ENCODE results near the gene HMCN2. TPM values are rescaled to one million over a fixed set of nuclear protein-coding genes. Genes with fewer than 3 reads are reported as not detected.

HMCN2 gene
- total and polyA plus RNA-seq, 2 donors (not counting 1 experiment from before 2014, with no cell fraction given): 0.01 TPM; not detected in 1

- WGBS (ENCODE audit: insufficient coverage): 91% methylated on average over 3 of the region's 3 CpGs
- Histone ChIP-seq H3K9ac (ENCODE audit: low read length) (no peak overlapping the region), H2AFZ (ENCODE audit: insufficient read depth, low read depth, low read length, poor library complexity, severe bottlenecking) (no peak overlapping the region), H3K4me3 (ENCODE audit: control extremely low read depth in 1 of 5, extremely low read depth in 1 of 5, insufficient read depth in 1 of 5, low read depth in 2 of 5, low read length in 4 of 5) (no peak overlapping the region), H3K9me3 (ENCODE audit: control extremely low read depth in 1 of 3, control insufficient read depth in 2 of 3, insufficient read depth in 1 of 3, low read length in 2 of 3) (peaks cover 0 to 23% (median 11%) of the 10 kb centered on the region in 3 donors), H4K20me1 (ENCODE audit: control insufficient read depth, insufficient read depth, low read length, poor library complexity, severe bottlenecking) (no peaks in the 10 kb centered on the region), H3K27ac (ENCODE audit: low read length in 2 of 2) (no peak overlapping the region), H3K79me2 (ENCODE audit: control insufficient read depth, insufficient read depth, low read length) (no peaks in the 10 kb centered on the region), H3K4me1 (ENCODE audit: control insufficient read depth in 2 of 2, insufficient read depth in 2 of 2, low read length in 2 of 2) (no peaks in the 10 kb centered on the region), H3K27me3 (replicated peaks in 1 of 4; ENCODE audit: control extremely low read depth in 1 of 4, control insufficient read depth in 3 of 4, insufficient read depth in 4 of 4, low read length in 3 of 4) (no peaks in the 10 kb centered on the region), H3K4me2 (replicated peaks; ENCODE audit: low read depth, low read length, poor library complexity, severe bottlenecking) (no peak overlapping the region), H3K36me3 (replicated peaks in 1 of 2; ENCODE audit: control extremely low read depth in 1 of 2, control insufficient read depth in 1 of 2, extremely low read depth in 1 of 2, insufficient read depth in 2 of 2, low read length in 1 of 2) (no peaks in the 10 kb centered on the region)
- CTCF ChIA-PET: interaction anchor here (0.8 to 3.0 kb wide), 6 partner anchors 8 to 127 kb away, joined by 3 to 11 read pairs (median 5); no protein-coding TSS in a partner anchor
- no peak overlapping the region for H3K27ac Mint-ChIP-seq
- ATAC-seq (ENCODE audit: low read depth) (no peak), DNase-seq (no peak)
- H3K4me1 Mint-ChIP-seq: no peaks in the 10 kb centered on the region
- TF ChIP-seq CTCF (IDR thresholded peaks at IDR 0.05) (no peak), EZH2 (IDR thresholded peaks at IDR 0.05; ENCODE audit: borderline replicate concordance, insufficient read depth, low read depth, low read length, poor library complexity, severe bottlenecking) (no peak)
- H3K9me3 Mint-ChIP-seq (ENCODE audit: insufficient read depth): peaks cover 5% of the 10 kb centered on the region
- H3K27me3 Mint-ChIP-seq: peaks cover 5% of the 10 kb centered on the region
- intact Hi-C loops (cut with micrococcal nuclease): no loop called here
- no peak overlapping the region for H3K4me3 Mint-ChIP-seq
- POLR2A ChIA-PET: no interaction called here
These were observed 37.7 kb upstream of the HMCN2 start for GRCh38 chr9:130227833-130228232.

GRCh38 chr9:130229759-130230158 is 35.8 kb upstream of the HMCN2 start:
- Histone ChIP-seq H3K4me1 (ENCODE audit: control insufficient read depth in 2 of 2, insufficient read depth in 2 of 2, low read length in 2 of 2) (no peaks in the 10 kb centered on the region), H3K27me3 (replicated peaks in 1 of 4; ENCODE audit: control extremely low read depth in 1 of 4, control insufficient read depth in 3 of 4, insufficient read depth in 4 of 4, low read length in 3 of 4) (peaks cover 0 to 2% (median 0%) of the 10 kb centered on the region in 4 experiments), H3K27ac (ENCODE audit: low read length in 2 of 2) (no peak overlapping the region), H2AFZ (ENCODE audit: insufficient read depth, low read depth, low read length, poor library complexity, severe bottlenecking) (no peak overlapping the region), H3K79me2 (ENCODE audit: control insufficient read depth, insufficient read depth, low read length) (no peaks in the 10 kb centered on the region), H3K9me3 (ENCODE audit: control extremely low read depth in 1 of 3, control insufficient read depth in 2 of 3, insufficient read depth in 1 of 3, low read length in 2 of 3) (peaks cover 0 to 23% (median 11%) of the 10 kb centered on the region in 3 donors), H4K20me1 (ENCODE audit: control insufficient read depth, insufficient read depth, low read length, poor library complexity, severe bottlenecking) (no peaks in the 10 kb centered on the region), H3K4me3 (ENCODE audit: control extremely low read depth in 1 of 5, extremely low read depth in 1 of 5, insufficient read depth in 1 of 5, low read depth in 2 of 5, low read length in 4 of 5) (no peak overlapping the region), H3K36me3 (replicated peaks in 1 of 2; ENCODE audit: control extremely low read depth in 1 of 2, control insufficient read depth in 1 of 2, extremely low read depth in 1 of 2, insufficient read depth in 2 of 2, low read length in 1 of 2) (no peaks in the 10 kb centered on the region), H3K9ac (ENCODE audit: low read length) (no peak overlapping the region), H3K4me2 (replicated peaks; ENCODE audit: low read depth, low read length, poor library complexity, severe bottlenecking) (no peak overlapping the region)
- Mint-ChIP-seq H3K27ac (no peak overlapping the region), H3K4me1 (no peaks in the 10 kb centered on the region), H3K27me3 (peaks cover 6% of the 10 kb centered on the region), H3K9me3 (ENCODE audit: insufficient read depth) (peaks cover 5% of the 10 kb centered on the region), H3K4me3 (no peak overlapping the region)
- no peak for DNase-seq
- ATAC-seq (ENCODE audit: low read depth): no peak
- POLR2A ChIA-PET: no interaction called here
- 100% methylated on average over 1 of the region's 3 CpGs for WGBS (ENCODE audit: insufficient coverage)
- TF ChIP-seq CTCF (IDR thresholded peaks at IDR 0.05) (no peak), EZH2 (IDR thresholded peaks at IDR 0.05; ENCODE audit: borderline replicate concordance, insufficient read depth, low read depth, low read length, poor library complexity, severe bottlenecking) (no peak)
- CTCF ChIA-PET: interaction anchor here (0.7 to 1.5 kb wide), 3 partner anchors 10 to 122 kb away, joined by 3 to 7 read pairs (median 4); no protein-coding TSS in a partner anchor
- intact Hi-C loops (cut with micrococcal nuclease): no loop called here
